NK-92 (cell line): ENCODE results near the gene TNFRSF12A.
"Not testable (repeated sequence)": the region's sequence is repeated elsewhere in the genome, so short reads cannot be mapped to it uniquely, and the experiment has no call there.

Experiments
- DNase-seq: peaks from one replicate; lab custom pipeline; 2025; ENCODE audit not compliant: unreplicated experiment; lab: John Stamatoyannopoulos, UW

The TNFRSF12A gene

DNA sequence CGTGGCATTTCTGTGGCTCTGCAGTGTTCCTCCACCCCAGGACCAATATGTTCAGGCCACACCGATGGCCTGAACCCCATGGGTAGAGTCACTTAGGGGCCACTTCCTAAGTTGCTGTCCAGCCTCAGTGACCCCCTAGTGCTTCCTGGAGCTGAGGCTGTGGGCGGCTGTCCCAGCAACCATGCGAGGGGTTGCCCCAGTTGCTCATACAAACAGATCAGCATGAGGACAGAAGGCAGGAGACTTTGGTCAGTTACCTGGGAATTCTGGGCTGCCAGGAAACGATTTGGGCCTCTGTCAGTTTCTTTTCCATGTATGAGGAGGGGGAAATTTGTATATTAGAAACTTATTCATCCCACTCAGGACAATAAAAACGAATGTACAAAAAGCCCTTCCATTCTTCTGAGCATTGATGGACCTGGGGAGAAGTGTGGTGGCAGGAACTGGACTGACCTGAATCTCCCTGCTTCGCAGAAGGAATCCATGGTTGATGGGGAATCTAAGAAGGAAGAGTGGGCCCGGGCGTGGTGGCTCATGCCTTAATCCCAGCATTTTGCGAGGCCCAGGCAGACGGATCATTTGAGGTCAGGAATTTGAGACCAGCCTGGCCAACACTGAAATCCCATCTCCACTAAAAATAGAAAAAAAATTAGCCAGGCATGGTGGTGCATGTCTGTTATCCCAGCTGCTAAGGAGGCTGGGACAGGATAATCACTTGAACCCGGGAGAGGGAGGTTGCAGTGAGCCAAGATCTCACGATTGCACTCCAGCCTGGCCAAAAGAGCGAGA, 40.4 kb downstream of the TNFRSF12A start:
- no peak for DNase-seq

DNA sequence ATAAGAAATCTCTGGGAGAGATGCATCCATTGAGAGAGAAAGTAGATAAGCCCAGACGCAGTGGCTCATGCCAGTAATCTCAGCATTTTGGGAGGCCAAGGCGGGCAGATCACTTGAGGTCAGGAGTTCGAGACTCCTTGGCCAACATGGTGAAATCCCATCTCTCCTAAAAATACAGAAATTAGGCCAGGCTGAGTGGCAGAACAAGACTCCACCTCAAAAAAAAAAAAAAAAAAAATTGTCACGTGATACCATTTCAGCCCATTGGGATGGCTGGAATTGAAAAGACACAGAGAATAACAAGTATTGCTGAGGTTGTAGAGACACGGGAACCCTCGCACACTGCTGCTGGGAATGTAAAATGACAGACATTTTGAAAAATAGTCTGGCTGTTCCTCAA, 42.4 kb downstream of the TNFRSF12A start:
- DNase-seq = no peak

DNA sequence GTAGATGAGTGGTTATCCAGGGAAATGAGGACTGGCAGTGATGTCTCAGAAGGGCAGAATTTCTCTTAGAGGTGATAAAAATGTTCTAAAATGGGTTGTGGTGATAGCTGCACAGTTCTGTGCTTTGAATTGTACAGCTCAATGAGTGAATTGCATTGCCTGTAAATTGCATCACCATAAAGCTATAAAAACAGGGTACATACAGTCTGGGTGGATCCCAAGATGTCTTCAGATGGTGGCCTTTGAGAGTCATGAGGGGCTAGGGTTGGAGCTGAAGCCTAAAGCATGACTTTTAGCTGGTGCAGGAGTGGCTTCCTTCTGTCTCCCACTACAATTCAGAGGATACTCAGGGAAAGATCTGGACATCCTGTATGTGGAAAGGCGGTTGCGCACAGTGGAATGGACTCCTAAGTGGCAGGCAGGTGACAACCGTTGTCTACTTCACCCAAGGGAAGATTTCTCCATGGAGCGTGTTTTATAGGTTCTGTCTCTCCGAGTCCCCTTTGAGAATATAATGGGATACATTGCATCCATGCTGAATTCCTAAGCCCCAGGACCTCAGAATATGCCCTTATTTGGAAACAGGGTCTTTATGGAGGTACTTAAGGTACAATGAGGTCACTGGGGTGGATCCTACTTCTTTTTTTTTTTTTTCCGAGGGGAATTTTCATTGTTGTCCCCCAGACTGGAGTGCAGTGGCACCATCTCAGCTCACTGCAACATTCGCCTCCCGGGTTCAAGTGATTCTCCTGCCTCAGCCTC, 43.6 kb downstream of the TNFRSF12A start:
- DNase-seq = no peak

DNA sequence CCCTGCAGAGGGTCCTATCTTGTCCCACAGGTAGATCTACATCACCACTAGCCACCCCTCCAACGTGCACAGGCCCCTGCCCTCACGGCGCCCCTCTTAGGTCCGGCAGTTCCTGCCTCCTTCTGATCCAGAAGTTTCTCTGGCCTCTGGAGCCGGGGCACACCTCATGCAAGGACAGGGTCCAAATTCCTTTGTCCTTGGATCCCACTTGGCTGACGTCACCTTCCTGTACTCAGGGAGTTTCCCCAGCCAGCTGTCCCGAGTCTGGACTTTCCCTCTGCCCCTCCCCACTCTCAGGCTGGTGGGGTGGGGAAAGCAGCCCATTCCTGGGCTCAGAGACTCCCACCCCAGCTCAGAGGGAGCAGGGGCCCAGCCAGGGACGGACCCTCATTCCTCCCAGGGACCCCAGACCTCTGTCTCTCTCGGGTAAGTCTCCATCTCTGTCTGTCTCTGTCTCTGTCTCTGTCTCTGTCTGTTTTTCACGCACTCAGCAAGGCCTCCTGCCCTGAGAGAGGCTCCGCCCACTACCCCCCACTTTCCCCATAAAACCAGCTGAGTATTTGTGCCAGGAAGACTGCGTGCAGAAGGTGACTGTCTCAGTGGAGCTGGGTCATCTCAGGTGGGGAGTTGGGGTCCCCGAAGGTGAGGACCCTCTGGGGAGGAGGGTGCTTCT, 45.0 kb downstream of the TNFRSF12A start, which contains the start of gene IL32:
IL32 (plus strand) TSS at position 572 of the 673 bp plus-strand sequence. CDS start 172 bp downstream, outside the sequence.
- DNase-seq = no peak

DNA sequence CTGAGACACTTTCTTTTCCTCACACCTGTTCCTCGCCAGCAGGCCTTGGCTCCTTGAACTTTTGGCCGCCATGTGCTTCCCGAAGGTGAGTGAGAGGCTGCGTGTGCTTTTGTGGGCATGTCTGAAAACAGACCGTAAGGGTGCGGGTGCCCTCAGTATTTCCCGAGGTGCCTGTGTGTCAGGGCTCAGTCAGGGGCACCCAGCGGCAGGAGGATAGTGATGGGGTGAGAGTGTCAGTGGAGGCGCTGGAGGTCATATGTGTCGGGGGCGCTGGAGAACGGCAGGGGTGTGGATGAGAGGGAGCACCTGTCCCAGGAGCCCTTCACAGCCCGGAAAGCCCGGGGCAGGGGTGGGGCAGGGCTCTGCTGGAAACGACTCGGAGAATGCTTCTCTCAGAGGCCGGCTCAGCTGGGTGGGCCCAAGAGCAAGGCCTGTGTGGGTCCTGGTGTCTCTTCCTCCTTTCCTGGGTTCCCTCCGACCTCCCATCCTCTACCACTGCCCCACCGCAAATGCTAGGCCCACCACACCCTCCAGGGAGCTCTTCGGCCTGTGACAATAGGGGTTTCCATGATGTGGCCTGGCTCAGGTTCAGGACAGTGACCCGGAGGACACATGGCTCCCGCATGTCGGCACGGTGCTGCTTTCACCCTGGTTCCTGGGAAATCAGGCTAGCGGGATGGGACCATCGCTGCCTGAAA, 45.7 kb downstream of the TNFRSF12A start:
- no peak for DNase-seq

DNA sequence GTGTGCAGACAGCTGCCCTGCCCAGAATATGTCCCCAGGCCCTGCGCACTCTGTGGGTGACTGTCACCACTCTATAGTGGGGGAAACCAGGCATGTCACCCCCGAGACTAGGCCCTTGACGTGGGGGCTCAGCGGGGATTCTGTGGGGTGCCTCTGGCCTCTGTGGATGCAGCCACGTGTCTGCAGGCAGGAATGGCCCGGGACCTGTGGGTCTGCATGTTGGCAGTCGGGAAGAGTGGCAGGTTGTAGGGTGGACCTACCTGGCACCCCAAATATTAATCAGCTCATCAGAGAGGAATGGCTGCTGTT, 46.2 kb downstream of the TNFRSF12A start:
- DNase-seq = no peak

DNA sequence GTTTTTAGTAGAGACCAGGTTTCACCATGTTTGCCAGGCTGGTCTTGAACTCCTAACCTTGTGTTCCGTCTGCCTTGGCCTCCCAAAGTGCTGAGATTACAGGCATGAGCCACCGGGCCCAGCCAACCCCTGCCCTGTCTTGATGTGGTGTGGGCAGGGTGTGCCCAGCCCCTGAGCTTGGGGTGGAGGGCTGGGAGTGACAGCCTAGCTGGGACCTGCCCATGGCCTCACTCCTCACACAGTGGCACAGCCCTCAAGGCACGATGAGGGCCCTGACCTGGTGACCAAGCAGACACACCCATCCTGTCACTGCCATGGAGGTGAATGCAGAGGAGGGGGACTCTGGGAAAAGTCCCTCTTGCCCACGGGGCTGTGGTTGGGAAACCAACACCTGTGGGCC, 48.3 kb downstream of the TNFRSF12A start:
- no peak for DNase-seq

DNA sequence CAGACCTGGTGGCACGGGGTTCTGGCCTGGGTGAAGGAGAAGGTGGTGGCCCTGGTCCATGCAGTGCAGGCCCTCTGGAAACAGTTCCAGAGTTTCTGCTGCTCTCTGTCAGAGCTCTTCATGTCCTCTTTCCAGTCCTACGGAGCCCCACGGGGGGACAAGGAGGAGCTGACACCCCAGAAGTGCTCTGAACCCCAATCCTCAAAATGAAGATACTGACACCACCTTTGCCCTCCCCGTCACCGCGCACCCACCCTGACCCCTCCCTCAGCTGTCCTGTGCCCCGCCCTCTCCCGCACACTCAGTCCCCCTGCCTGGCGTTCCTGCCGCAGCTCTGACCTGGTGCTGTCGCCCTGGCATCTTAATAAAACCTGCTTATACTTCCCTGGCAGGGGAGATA, 49.0 kb downstream of the TNFRSF12A start:
- DNase-seq = not testable (repeated sequence)

DNA sequence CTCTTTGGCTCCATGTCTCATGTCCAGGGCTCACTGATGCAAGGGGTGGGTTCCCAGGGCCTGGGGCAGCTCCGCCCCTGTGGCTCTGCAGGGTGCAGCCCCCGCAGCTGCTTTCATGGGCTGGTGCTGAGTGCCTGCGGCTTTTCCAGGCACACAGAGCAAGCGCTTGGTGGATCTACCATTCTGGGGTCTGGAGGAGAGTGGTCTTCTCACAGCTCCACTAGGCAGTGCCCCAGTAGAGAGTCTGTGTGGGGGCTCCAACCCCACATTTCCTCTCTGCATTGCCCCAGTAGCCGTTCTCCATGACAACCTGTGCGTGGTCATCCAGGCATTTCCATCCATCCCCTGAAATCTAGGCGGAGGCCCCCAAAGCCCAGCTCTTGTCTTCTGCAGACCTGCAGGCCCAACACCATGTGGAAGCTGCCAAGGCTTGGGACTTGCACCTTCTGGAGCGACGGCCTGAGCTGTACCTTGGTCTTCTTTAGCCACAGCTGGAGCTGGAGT, 50.5 kb downstream of the TNFRSF12A start:
- no peak for DNase-seq

DNA sequence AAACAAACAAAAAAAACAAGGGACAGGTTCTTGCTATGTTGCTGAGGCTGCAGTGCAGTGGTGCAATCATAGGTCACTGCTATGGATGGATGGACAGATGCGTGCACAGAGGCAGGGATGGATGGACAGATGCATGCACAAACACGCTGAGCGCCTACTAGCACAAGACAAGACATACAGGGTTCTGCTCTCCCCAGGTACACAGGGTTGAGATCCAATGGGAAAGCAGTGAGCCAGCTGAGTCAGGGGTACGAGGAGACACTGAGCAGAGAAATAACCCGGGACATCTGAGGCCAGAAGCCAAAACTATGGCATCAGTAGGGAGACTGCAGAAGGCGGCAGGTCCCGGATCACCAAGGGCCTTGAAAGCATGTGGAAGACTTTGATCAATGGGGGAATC, 51.5 kb downstream of the TNFRSF12A start:
- DNase-seq = no peak
